A673 (cell line): ENCODE measurements around the gene MYPN.

Experiments used
- EZH2 ChIP-seq: fragments of 200-600 bp; sonication (generic); IDR thresholded peaks from 2 replicates; pipeline ENCODE4 v1.6.1; 2017; ENCODE audit warnings: borderline replicate concordance, low read depth, mild to moderate bottlenecking, mixed read lengths, antibody characterized with exemption, low read length; ENCODE audit not compliant: poor library complexity, severe bottlenecking
- TF ChIP-seq, protein P1 (sequence below): fragments of 300-800, 200-600 bp; sonication (generic); conservative IDR thresholded peaks from 2 replicates; pipeline ENCODE4 v1.5.1; 2017; ENCODE audit warnings: low read depth, mild to moderate bottlenecking, antibody characterized with exemption, low read length, moderate library complexity, mixed read lengths

DNA sequence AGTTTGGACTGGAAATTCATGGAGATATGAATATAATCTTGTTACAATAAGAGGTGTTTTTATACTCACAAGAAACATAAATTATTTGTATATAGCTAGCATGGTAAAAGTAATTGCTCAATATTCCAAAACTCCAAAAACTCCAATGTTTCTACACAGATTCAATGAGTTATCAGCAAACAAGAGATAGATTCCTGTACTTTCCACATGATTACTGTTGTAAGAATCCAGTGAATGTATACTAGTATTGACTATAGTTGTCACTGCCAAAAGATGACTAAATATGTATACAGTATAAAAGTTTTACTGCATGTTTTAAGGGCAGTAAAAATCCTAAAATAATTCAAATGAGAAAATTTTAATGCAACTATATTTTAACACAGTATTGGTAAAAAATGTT is 111.9 kb downstream of the MYPN start:
- TF ChIP-seq, protein P1, sequence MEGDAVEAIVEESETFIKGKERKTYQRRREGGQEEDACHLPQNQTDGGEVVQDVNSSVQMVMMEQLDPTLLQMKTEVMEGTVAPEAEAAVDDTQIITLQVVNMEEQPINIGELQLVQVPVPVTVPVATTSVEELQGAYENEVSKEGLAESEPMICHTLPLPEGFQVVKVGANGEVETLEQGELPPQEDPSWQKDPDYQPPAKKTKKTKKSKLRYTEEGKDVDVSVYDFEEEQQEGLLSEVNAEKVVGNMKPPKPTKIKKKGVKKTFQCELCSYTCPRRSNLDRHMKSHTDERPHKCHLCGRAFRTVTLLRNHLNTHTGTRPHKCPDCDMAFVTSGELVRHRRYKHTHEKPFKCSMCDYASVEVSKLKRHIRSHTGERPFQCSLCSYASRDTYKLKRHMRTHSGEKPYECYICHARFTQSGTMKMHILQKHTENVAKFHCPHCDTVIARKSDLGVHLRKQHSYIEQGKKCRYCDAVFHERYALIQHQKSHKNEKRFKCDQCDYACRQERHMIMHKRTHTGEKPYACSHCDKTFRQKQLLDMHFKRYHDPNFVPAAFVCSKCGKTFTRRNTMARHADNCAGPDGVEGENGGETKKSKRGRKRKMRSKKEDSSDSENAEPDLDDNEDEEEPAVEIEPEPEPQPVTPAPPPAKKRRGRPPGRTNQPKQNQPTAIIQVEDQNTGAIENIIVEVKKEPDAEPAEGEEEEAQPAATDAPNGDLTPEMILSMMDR = no peak
- TF ChIP-seq EZH2 = no peak
